RKO (cell line): Measurements from ENCODE around the gene CLEC11A.
"Not testable (repeated sequence)": the region's sequence is repeated elsewhere in the genome, so short reads cannot be mapped to it uniquely, and the experiment has no call there.

Experiments used
- DNase-seq: peaks from one replicate; pipeline ENCODE4 v3.0.0-alpha.2; 2016; ENCODE audit warnings: low spot score

Gene CLEC11A

GRCh38 chr19:50761501-50761900 is 38.3 kb downstream of the CLEC11A start:
- not testable (repeated sequence) for DNase-seq

GRCh38 chr19:50763521-50763920 is 40.4 kb downstream of the CLEC11A start:
- not testable (repeated sequence) for DNase-seq

- no peak for DNase-seq
Observed at GRCh38 chr19:50764409-50764808, 41.2 kb downstream of the CLEC11A start.

GRCh38 chr19:50766746-50767145 is 43.6 kb downstream of the CLEC11A start:
- DNase-seq = not testable (repeated sequence)

- not testable (repeated sequence) for DNase-seq
Observed at GRCh38 chr19:50767263-50767662, 44.1 kb downstream of the CLEC11A start.

GRCh38 chr19:50768277-50768676 is 45.1 kb downstream of the CLEC11A start:
- DNase-seq = no peak

GRCh38 chr19:50770164-50770563 is 47.0 kb downstream of the CLEC11A start, which contains the start of gene GPR32:
Gene GPR32 (plus strand): TSS chr19:50770464. CDS start chr19:50770601, 137 bp downstream.
- DNase-seq = not testable (repeated sequence)

GRCh38 chr19:50770888-50771287 is 47.7 kb downstream of the CLEC11A start:
- DNase-seq = no peak

GRCh38 chr19:50772476-50772875 is 49.3 kb downstream of the CLEC11A start:
- peak; percentile 72 for DNase-seq

- not testable (repeated sequence) for DNase-seq
Observed at GRCh38 chr19:50772912-50773311, 49.7 kb downstream of the CLEC11A start.

- DNase-seq = not testable (repeated sequence)
Observed at GRCh38 chr19:50773454-50773853, 50.3 kb downstream of the CLEC11A start.
